Gastrocnemius medialis (tissue), 4 donors: ENCODE measurements around the gene VIPR2. TPM values are rescaled to one million over a fixed set of nuclear protein-coding genes. Genes with fewer than 3 reads are reported as not detected.

ENCODE experiments used
- ATAC-seq, 2 donors: fragments of 150-250 bp; one replicate each; pipeline ENCODE4 v1.9.1; 2016
- DNase-seq, 2 donors: peaks; one replicate each; pipeline ENCODE4 v3.0.0-alpha.2; 2019
- H3K27ac ChIP-seq, 4 donors: fragments of 200-600 bp; sonication (generic); 1 replicate in 1 of 4; 2 replicates in 3 of 4; pipeline ENCODE4 v1.5.1; 2016 to 2018; ENCODE audit warnings: mild to moderate bottlenecking in 2 of 4, moderate library complexity in 1 of 4
- H3K27me3 ChIP-seq, 3 donors: fragments of 200-600 bp; sonication (generic) in 2 of 3; 1 replicate in 1 of 3; 2 replicates in 2 of 3; pipeline versions ENCODE4 v1.5.1 to v1.6.0; 2016 to 2019; ENCODE audit warnings: mild to moderate bottlenecking in 1 of 3, moderate library complexity in 1 of 3
- H3K36me3 ChIP-seq, 2 donors: fragments of 200-600 bp; sonication (generic) in 1 of 2; one replicate each; pipeline ENCODE4 v1.5.1; 2017 to 2018
- H3K4me1 ChIP-seq, 2 donors: fragments of 200-600 bp; sonication (generic) in 1 of 2; one replicate each; pipeline ENCODE4 v1.5.1; 2016 to 2017; ENCODE audit warnings: mild to moderate bottlenecking in 2 of 2
- H3K4me3 ChIP-seq, 4 donors: fragments of 200-600 bp; sonication (generic) in 3 of 4; 1 replicate in 1 of 4; 2 replicates in 3 of 4; pipeline ENCODE4 v1.5.1; 2016 to 2019; ENCODE audit warnings: mild to moderate bottlenecking in 2 of 4
- H3K9me3 ChIP-seq, 3 donors: fragments of 200-600 bp; sonication (generic) in 2 of 3; 1 replicate in 1 of 3; 2 replicates in 2 of 3; pipeline ENCODE4 v1.5.1; 2016 to 2019
- CTCF ChIP-seq, 5 experiments: fragments of 450-650 bp in 3 of 5; fragments of 200-600 bp in 2 of 5; sonication (generic) in 2 of 5; IDR thresholded peaks in 4 of 5; conservative IDR thresholded peaks in 1 of 5; 1 replicate in 4 of 5; 2 replicates in 1 of 5; pipeline ENCODE4 v1.5.1; 2016 to 2019; ENCODE audit warnings: antibody characterized with exemption in 5 of 5, mild to moderate bottlenecking in 3 of 5, moderate library complexity in 3 of 5
- POLR2A ChIP-seq, 2 donors: fragments of 450-650 bp; IDR thresholded peaks; one replicate each; pipeline ENCODE4 v1.6.1; 2017; ENCODE audit warnings: antibody characterized with exemption in 2 of 2, mild to moderate bottlenecking in 2 of 2, moderate library complexity in 2 of 2
- in situ Hi-C, 4 donors: fragments of 200-750 bp; cut with MboI; loops; one replicate each; pipeline versions ENCODE4 v1.15.0 to v1.8.0; 2017; ENCODE audit warnings: low sequenced_read_pairs in 4 of 4
- intact Hi-C: fragments of 100-400 bp; cut with DNase I; formaldehyde crosslinking; loops from one replicate; pipeline ENCODE4 v1.15.1; 2023; ENCODE audit warnings: low total_unique reads
- total RNA-seq, 4 donors: library from RNA; depleted of rRNA; stranded (reverse); fragments of >200 nt; gene quantifications; one replicate each; pipeline versions ENCODE4 v1.1.0 to v1.2.3, GENCODE V29; 2016

Gene VIPR2
- total RNA-seq, 4 donors from 2014 or later, result 0.39 to 2.2 (median 0.80) TPM

GRCh38 chr7:159048656-159049055 lies 96.0 kb downstream of the VIPR2 start:
- TF ChIP-seq CTCF (IDR thresholded peaks at IDR 0.05 in 4 of 5, conservative IDR thresholded peaks at IDR 0.05 in 1 of 5) (no peak), POLR2A (IDR thresholded peaks at IDR 0.05) (no peak)
- H3K9me3 ChIP-seq, result no peaks in the 10 kb centered on the region
- H3K27ac ChIP-seq, result no peak overlapping the region
- in situ Hi-C loops, result no loop called here
- DNase-seq, result no peak
- no peaks in the 10 kb centered on the region for H3K36me3 ChIP-seq
- H3K27me3 ChIP-seq, result no peaks in the 10 kb centered on the region
- intact Hi-C loops, result no loop called here
- H3K4me3 ChIP-seq, result no peak overlapping the region
- H3K4me1 ChIP-seq, result no peaks in the 10 kb centered on the region
- no peak for ATAC-seq

- ATAC-seq, result no peak
- no peak overlapping the region for H3K27ac ChIP-seq
- H3K27me3 ChIP-seq, result no peaks in the 10 kb centered on the region
- H3K9me3 ChIP-seq, result no peaks in the 10 kb centered on the region
- intact Hi-C loops, result no loop called here
- TF ChIP-seq CTCF (IDR thresholded peaks at IDR 0.05 in 4 of 5, conservative IDR thresholded peaks at IDR 0.05 in 1 of 5) (no peak), POLR2A (IDR thresholded peaks at IDR 0.05) (no peak)
- no peak for DNase-seq
- no peak overlapping the region for H3K4me3 ChIP-seq
- no peaks in the 10 kb centered on the region for H3K4me1 ChIP-seq
- in situ Hi-C loops, result no loop called here
- no peaks in the 10 kb centered on the region for H3K36me3 ChIP-seq
Measured at GRCh38 chr7:159047536-159047935, 97.1 kb downstream of the VIPR2 start.

- no peak for DNase-seq
- Histone ChIP-seq H3K27me3 (no peaks in the 10 kb centered on the region), H3K27ac (no peak overlapping the region), H3K4me1 (no peaks in the 10 kb centered on the region), H3K9me3 (no peaks in the 10 kb centered on the region), H3K36me3 (no peaks in the 10 kb centered on the region), H3K4me3 (no peak overlapping the region)
- in situ Hi-C loops, result no loop called here
- TF ChIP-seq CTCF (IDR thresholded peaks at IDR 0.05 in 4 of 5, conservative IDR thresholded peaks at IDR 0.05 in 1 of 5) (no peak), POLR2A (IDR thresholded peaks at IDR 0.05) (no peak)
- no peak for ATAC-seq
- intact Hi-C loops, result no loop called here
Measured at GRCh38 chr7:159046300-159046699, 98.4 kb downstream of the VIPR2 start.

- no peak overlapping the region for H3K4me3 ChIP-seq
- H3K4me1 ChIP-seq, result no peaks in the 10 kb centered on the region
- H3K27me3 ChIP-seq, result no peaks in the 10 kb centered on the region
- H3K36me3 ChIP-seq, result no peaks in the 10 kb centered on the region
- DNase-seq, result no peak
- TF ChIP-seq CTCF (IDR thresholded peaks at IDR 0.05 in 4 of 5, conservative IDR thresholded peaks at IDR 0.05 in 1 of 5), result no peak
- no peak for TF ChIP-seq POLR2A (IDR thresholded peaks at IDR 0.05)
- in situ Hi-C loops (no loop called here), intact Hi-C loops (no loop called here)
- no peaks in the 10 kb centered on the region for H3K9me3 ChIP-seq
- no peak for ATAC-seq
- no peak overlapping the region for H3K27ac ChIP-seq
Measured at GRCh38 chr7:159045839-159046238, 98.8 kb downstream of the VIPR2 start.

- DNase-seq, result no peak
- TF ChIP-seq POLR2A (IDR thresholded peaks at IDR 0.05), result no peak
- TF ChIP-seq CTCF (IDR thresholded peaks at IDR 0.05 in 4 of 5, conservative IDR thresholded peaks at IDR 0.05 in 1 of 5), result no peak
- no peak for ATAC-seq
- H3K4me3 ChIP-seq, result no peak overlapping the region
- H3K36me3 ChIP-seq, result no peaks in the 10 kb centered on the region
- no peaks in the 10 kb centered on the region for H3K9me3 ChIP-seq
- in situ Hi-C loops, result no loop called here
- no peaks in the 10 kb centered on the region for H3K27me3 ChIP-seq
- peaks cover 0 to 6% of the 10 kb centered on the region in 2 donors for H3K4me1 ChIP-seq
- H3K27ac ChIP-seq, result no peak overlapping the region
- intact Hi-C loops, result no loop called here
Measured at GRCh38 chr7:159042581-159043101, 102.0 kb downstream of the VIPR2 start.
